T-helper 2 cell (primary cell): ENCODE measurements around the gene SEPTIN2.
"Not testable (repeated sequence)": the region's sequence is repeated elsewhere in the genome, so short reads cannot be mapped to it uniquely, and the experiment has no call there.

Experiments
- DNase-seq, 5 experiments: peaks; one replicate each; pipeline versions ENCODE4 v3.0.0 to v3.0.0-alpha.2; 2012 to 2022

SEPTIN2 gene

DNA sequence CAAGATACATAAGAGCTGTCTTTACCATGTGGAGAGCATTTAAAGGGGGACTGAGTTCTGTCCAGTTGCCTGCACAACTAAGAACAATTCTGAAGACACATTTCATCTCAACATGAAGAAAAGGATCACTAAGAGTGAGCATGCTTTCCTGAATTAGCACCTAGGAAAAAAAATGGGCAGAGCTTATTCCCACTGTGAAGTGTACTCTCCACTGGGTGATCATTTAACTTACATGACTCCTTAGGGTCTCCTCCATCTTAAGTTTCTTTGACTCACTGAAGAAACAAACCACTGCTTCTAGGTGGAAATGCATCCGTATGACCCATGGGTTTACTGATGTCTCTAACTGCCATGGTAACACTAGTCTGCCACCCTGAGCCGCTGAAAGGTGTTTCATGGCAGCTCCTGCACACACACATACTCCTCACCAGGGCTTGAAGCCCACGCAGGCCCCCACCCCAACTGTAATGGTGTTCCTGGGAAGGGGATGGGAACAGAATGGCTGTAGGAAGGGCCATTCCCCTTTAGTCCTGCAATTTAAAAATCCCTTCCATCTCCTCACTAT is 27.3 kb upstream of the SEPTIN2 start:
- no peak for DNase-seq

DNA sequence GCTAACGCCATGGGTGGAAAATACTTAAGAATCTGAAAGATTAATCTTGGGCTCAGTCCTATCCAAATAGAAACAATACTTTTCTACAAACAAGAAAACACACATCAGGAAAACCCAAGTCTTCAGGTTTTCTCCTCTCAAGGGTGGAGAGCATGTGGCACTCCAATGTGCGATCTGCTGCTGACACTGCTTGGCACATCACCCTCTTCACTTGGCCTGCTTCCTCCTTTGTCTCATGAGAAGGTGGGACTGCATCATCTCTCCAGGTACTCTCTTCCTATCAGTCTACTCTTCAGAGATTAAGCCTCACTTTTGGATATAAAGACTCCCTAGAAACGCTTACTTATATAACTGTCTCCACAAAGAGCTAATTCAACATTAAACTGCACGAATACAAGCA is 26.7 kb upstream of the SEPTIN2 start:
- no peak for DNase-seq

GRCh38 chr2:241289597-241289996 is 26.1 kb upstream of the SEPTIN2 start:
- DNase-seq = no peak

GRCh38 chr2:241291153-241291552 is 24.6 kb upstream of the SEPTIN2 start:
- DNase-seq = no peak

DNA sequence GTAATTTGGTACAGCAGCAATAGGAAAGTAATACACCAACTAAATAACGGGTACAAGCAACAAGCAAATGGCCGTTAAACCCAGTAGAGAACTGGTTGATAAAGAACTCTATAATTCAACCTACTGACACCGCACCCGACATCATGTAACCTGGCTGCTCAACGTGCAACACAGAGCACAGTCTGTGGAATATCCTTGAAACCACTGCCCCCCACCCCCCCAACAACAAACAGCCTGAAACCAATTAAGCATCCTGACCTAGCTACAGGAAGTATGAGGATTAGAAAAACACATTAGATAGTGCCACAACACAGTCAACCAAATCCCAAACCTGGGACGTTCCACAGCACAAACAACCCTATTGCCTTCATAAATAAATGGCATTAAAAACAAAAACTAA is 23.7 kb upstream of the SEPTIN2 start:
- DNase-seq = no peak

DNA sequence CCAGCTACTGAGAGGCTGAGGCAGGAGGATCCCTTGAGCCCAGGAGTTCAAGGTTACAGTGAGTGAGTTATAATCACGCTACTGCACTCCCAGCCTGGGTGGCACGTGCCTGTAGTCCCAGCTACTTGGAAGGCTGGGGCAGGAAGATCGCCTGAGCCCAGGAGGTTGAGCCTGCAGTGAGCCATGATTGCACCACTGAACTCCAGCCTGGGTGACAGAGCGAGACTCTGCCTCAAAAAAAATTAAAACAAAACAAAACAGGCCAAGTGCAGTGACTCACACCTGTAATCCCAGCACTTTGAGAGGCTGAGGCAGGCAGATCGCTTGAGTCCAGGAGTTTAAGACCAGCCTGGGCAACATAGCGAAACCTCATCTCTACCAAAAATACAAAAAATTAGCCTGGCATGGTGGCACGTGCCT is 22.3 kb upstream of the SEPTIN2 start:
- not testable (repeated sequence) for DNase-seq

DNA sequence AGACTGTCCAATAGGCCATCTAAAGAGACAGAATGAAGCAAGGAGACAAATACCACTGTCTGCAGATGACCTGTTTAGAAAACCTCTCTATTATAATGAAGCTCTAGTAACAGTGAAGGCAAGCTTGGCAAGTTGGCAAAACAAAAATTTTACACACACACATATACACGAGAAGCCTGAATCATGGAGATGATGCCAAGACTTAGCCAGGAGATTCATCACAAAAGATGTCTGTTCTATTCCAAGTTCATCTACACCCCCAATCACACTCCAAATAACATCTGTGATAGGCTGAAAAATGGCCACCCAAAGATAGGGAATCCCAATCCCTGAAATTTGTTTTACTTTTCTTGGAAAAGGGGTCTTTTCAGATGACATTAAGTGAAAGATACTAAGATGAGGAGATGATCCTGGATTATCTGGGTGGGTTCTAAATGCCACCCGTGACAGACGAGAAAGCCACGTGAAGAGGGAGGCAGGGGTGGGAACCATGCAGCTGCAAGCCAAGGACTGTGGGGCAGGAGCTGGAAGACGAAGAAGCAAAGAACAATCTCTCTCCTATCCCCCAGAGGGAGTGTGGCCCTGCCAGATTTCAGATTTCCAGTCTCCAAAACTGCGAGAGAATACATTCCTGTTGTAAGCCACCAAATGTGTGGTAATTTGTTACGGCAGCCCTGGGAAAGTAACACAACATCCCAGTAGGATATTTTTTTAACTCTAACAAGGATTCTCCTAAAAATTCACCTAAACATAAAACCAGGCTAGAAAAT is 20.2 kb upstream of the SEPTIN2 start:
- DNase-seq = no peak

GRCh38 chr2:241296767-241297166 is 19.0 kb upstream of the SEPTIN2 start:
- no peak for DNase-seq

DNA sequence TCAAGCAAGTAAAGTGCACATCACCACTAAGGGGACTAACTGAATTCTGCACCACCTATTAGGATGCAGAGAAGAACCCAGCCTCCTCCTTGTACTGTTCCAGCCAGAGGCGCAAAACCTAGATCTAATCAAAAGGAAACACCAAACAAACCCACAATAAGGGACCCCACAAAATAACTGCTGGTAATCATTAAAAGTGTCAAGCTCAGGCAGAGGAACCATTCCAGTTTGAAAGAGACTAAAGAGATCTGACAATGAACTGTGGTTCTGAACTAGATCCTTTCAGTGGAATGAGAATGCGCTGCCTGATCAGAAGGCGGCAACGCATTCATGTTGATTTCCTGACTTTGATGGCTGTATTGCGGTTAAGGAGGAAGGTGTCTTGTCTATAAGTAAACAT is 17.1 kb upstream of the SEPTIN2 start:
- DNase-seq = peak in 3 of 5 experiments; percentile 9 to 49 (median 16)

GRCh38 chr2:241300000-241300399 is 15.7 kb upstream of the SEPTIN2 start:
- DNase-seq = peak in 3 of 5 experiments; percentile 11 to 32 (median 23)

- no peak for DNase-seq
These were observed 13.6 kb upstream of the SEPTIN2 start for GRCh38 chr2:241302083-241302482.

DNA sequence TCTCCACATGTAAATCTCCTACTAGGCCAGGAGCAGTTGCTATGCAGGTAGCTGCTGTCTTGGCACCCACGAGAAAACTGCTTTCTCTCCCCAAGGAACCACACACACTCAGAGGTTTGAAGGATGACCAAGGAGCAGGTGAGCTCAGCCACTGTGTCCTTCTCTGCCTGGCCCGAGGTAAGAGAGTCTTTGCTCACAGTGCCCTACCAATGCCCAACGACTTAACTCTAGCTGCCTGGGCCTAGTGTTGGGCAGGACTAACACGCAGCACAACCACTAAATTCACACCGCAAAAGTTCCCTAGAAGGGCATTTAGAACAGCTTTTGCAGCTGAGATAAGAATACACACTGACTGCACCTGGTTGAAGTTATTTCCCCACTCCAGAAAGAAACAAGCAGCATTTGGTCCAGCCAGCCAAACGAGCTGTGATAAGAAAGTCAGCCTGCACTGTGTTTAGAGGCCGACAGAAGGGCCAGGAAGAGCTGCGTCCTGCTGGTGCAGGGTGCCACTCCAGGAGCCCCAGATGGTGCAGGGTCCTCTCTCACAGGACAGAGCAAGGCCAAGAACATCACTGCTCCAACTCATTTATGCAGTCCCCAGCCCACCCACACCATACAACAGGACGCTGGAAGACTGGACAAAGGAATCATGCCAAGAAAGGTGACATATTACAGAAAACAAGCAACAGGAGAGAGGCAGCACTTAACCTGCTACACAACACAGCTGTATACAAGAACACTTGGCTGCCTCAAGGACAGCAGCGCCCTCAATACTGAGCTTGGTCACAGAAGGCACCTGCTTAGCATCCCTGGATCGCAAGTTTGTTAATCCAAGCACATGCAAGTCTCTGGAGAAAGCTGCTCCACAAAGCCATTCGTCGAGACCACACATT is 12.7 kb upstream of the SEPTIN2 start:
- DNase-seq = no peak

GRCh38 chr2:241304039-241304670 is 11.6 kb upstream of the SEPTIN2 start:
- no peak for DNase-seq

DNA sequence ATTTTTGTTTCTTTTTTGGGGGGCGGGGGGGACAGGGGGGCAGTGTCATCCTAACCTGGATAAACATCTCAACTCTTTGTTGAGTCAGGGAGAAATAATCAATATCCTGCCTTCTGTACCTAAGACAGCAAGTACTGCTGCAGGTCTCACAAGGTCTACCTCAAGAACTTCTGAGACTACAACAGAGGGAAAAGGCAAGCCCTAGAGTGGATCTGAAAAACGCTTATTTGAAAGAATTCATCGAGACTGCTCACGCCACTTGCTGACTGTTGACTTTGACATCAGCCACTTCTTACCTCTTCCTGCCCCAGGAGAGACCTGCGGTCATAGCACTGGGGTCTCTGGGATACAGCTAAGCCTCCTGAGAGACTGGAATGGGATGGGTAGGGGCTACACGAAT is 8.7 kb upstream of the SEPTIN2 start:
- DNase-seq = no peak

GRCh38 chr2:241308267-241308666 is 7.5 kb upstream of the SEPTIN2 start:
- DNase-seq = no peak

- no peak for DNase-seq
These were observed 6.8 kb upstream of the SEPTIN2 start for GRCh38 chr2:241308832-241309500.

DNA sequence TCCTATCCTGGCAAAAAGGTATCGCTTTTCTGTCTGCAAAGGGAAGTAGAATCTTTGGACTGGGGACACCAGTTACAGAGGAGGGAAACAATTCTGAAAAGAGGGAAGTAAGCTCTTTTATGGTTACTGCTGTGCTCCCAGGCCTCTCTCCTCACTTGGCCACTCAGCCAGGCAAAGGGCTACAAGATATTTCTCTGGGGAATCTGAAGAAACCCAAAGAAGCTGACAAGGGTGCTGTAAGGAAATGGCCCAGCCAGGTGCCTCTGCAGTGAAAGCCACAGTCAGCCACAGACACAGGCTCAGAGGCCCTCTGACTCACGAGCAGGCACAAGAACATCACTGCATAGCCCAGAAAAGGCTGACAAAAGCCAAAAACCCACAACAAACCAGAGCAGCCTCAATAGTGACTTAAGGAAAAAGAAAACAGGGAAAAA is 6.0 kb upstream of the SEPTIN2 start:
- DNase-seq = peak in 4 of 5 experiments; percentile 30 to 86 (median 52)

DNA sequence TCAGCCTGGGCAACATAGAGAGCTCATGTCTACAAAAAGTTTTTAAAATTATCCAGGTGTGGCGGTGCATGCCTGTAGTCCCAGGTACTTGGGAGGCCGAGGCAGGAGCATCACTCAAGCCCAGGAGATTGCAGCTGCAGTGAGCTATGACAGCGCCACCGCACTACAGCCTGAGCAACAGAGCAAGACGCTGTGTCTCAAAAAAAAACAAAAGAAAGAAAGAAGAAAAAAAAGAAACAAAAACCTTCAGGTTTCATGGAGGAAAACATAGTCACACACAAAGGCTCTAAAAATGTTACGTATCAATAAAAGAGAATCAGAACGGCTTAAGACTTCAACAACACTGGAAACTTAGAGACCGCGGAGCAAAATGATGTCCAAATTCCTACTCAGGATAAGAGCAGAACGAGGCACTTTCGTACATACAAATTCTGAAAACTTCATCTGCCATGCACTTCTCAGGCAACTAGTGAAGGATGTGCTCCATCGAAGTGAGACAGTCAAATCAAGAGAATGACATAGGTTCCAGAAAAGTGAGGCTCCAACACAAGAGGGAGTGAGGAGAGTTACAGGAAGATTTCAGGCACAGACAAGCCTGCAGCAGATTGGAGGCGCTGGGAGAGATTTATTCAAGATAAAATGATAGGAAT is 4.7 kb upstream of the SEPTIN2 start:
- DNase-seq = no peak

DNA sequence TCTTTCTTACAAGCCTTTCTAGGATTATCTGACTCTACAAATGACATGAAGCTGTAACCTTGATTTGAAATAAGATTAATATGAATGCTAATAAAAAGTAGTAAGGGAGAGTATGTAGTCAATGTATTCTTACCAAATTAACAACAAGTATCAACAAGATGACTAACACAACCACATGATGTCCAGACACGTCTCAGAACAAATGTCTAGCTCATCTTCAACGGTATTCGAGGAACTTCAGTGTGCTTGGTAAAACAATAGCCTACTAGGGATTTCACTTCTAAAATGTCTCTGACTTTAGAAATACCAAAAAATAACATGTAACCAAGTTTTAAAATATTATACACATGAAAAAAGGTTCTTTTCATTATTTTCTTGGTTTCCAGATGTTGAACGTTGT is 3.6 kb upstream of the SEPTIN2 start:
- DNase-seq = no peak

DNA sequence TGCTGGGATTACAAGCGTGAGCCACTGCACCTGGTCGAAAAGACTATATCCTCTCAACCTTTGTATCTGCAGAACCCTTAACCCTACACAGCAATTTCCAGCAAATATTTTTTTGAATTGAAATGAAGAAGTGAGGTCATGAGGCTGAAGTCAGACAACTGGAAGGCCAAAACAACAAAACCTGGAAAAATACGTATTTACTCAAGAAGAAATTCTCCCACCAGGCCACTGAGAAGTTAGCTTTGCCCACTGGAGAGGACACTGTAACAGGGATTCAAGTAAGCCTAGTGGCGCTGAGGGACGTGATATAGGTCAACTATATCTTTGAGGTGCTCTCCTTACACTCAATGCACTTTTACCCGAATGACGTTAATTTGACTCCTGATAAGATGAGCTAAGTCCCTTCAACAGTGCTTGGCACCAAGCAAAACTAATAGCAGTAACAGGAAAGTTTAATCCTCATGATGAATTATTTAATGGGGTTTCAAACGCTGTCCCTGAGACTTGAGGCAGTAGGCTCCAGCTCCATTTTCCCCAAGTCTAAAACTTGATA is 2.1 kb upstream of the SEPTIN2 start:
- DNase-seq = no peak
